Neural cell (in vitro differentiated cells): Measurements from ENCODE around the gene GLTPD2.

ENCODE experiments used
- EZH2 ChIP-seq: fragments of 200-600, 300-800 bp; shearing (Covaris generic), sonication (generic); IDR thresholded peaks from 2 replicates; pipeline ENCODE4 v1.6.1; 2014; ENCODE audit warnings: antibody characterized with exemption, low read length, borderline replicate concordance, mild to moderate bottlenecking; ENCODE audit not compliant: insufficient read depth, poor library complexity, severe bottlenecking
- POLR2AphosphoS5 ChIP-seq: IDR thresholded peaks from 2 replicates; pipeline ENCODE4 v1.6.1; 2012
- TAF1 ChIP-seq: IDR thresholded peaks from 2 replicates; pipeline ENCODE4 v1.6.1; 2012; ENCODE audit warnings: low read depth
- TF ChIP-seq, protein P1 (sequence below): fragments of 450-650 bp; IDR thresholded peaks from 2 replicates; pipeline ENCODE4 v1.5.1; 2014; ENCODE audit warnings: antibody characterized with exemption, mild to moderate bottlenecking, moderate library complexity; ENCODE audit not compliant: poor library complexity, severe bottlenecking
- TF ChIP-seq, protein P2 (sequence below): IDR thresholded peaks from 2 replicates; pipeline ENCODE4 v1.6.1; 2012; ENCODE audit warnings: borderline replicate concordance

DNA sequence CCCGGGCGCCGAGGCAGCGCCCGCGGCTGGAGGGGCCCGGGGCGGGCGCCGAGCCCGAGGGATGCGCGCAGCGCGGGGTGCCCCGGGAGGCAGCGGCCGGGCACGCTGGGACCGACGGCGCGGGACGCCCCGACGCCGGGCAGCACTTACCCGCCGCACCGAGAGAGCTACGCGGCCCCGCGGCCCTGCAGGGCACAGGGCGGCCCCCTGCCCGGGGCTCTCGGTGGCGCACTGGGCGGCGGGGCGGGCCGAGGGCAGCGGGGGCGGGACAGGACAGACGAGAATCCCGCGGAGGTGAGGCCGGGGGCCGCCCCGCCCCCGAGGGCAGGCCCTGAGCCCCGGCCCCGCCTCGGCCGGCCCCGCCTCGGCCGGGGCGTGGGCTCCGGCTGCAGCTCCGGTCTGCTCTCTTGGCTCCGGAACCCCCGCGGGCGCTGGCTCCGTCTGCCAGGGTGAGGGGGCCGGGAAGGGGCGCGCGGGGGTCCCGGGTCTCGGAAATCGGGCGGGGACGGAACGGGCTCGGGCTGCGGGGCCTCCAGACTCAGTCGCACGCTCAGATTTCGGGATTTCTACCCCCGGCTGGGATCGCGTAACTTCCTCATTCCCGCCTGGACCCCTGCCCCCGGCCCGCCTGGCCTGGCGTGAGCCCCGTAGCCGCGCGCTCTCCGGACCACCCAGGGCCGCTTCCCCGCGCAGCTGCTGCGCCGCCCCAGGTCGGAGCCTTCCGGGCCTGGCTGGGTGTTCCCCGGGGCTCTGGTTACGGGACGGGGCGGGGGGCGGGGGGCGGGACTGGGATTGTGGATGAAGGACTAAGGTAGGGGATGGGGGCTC, 18.2 kb downstream of the GLTPD2 start, which contains the start of gene PLD2:
- TF ChIP-seq, protein P1, sequence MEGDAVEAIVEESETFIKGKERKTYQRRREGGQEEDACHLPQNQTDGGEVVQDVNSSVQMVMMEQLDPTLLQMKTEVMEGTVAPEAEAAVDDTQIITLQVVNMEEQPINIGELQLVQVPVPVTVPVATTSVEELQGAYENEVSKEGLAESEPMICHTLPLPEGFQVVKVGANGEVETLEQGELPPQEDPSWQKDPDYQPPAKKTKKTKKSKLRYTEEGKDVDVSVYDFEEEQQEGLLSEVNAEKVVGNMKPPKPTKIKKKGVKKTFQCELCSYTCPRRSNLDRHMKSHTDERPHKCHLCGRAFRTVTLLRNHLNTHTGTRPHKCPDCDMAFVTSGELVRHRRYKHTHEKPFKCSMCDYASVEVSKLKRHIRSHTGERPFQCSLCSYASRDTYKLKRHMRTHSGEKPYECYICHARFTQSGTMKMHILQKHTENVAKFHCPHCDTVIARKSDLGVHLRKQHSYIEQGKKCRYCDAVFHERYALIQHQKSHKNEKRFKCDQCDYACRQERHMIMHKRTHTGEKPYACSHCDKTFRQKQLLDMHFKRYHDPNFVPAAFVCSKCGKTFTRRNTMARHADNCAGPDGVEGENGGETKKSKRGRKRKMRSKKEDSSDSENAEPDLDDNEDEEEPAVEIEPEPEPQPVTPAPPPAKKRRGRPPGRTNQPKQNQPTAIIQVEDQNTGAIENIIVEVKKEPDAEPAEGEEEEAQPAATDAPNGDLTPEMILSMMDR: no peak
- TF ChIP-seq TAF1: no peak
- TF ChIP-seq POLR2AphosphoS5: no peak
- TF ChIP-seq EZH2: no peak
- TF ChIP-seq, protein P2, sequence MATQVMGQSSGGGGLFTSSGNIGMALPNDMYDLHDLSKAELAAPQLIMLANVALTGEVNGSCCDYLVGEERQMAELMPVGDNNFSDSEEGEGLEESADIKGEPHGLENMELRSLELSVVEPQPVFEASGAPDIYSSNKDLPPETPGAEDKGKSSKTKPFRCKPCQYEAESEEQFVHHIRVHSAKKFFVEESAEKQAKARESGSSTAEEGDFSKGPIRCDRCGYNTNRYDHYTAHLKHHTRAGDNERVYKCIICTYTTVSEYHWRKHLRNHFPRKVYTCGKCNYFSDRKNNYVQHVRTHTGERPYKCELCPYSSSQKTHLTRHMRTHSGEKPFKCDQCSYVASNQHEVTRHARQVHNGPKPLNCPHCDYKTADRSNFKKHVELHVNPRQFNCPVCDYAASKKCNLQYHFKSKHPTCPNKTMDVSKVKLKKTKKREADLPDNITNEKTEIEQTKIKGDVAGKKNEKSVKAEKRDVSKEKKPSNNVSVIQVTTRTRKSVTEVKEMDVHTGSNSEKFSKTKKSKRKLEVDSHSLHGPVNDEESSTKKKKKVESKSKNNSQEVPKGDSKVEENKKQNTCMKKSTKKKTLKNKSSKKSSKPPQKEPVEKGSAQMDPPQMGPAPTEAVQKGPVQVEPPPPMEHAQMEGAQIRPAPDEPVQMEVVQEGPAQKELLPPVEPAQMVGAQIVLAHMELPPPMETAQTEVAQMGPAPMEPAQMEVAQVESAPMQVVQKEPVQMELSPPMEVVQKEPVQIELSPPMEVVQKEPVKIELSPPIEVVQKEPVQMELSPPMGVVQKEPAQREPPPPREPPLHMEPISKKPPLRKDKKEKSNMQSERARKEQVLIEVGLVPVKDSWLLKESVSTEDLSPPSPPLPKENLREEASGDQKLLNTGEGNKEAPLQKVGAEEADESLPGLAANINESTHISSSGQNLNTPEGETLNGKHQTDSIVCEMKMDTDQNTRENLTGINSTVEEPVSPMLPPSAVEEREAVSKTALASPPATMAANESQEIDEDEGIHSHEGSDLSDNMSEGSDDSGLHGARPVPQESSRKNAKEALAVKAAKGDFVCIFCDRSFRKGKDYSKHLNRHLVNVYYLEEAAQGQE: no peak
